ENCODE data around the gene ISG15. TPM values are rescaled to one million over a fixed set of nuclear protein-coding genes. Genes with fewer than 3 reads are reported as not detected.
"Not testable (repeated sequence)": the region's sequence is repeated elsewhere in the genome, so short reads cannot be mapped to it uniquely, and the experiment has no call there.

The ISG15 gene
- total RNA-seq, 1 experiment from 2014 or later = 63.1 TPM

- CTCF ChIA-PET = interaction anchor here (0.8 to 1.5 kb wide), 4 partner anchors 9 to 80 kb away, joined by 4 to 6 read pairs (median 5); no protein-coding TSS in a partner anchor
- no peak for DNase-seq
- Mint-ChIP-seq H3K4me3 (ENCODE audit: unreplicated experiment) (no peak overlapping the region), H3K27ac (ENCODE audit: unreplicated experiment) (no peak overlapping the region), H3K27me3 (ENCODE audit: insufficient read depth, unreplicated experiment) (no peaks in the 10 kb centered on the region), H3K36me3 (ENCODE audit: insufficient read depth, unreplicated experiment) (peaks cover 6% of the 10 kb centered on the region), H3K4me1 (ENCODE audit: low read depth, unreplicated experiment) (no peaks in the 10 kb centered on the region), H3K9me3 (ENCODE audit: unreplicated experiment) (no peaks in the 10 kb centered on the region)
- H3K27me3 ChIP-seq (replicated peaks; ENCODE audit: control insufficient read depth, insufficient read depth, low read length) = no peaks in the 10 kb centered on the region
- POLR2A ChIA-PET = interaction anchor here (0.6 to 1.3 kb wide), 2 partner anchors 18 to 41 kb away, joined by 5 to 8 read pairs; no protein-coding TSS in a partner anchor
- no peak for TF ChIP-seq CTCF (IDR thresholded peaks at IDR 0.05; ENCODE audit: insufficient read depth in 1 of 2, low read depth in 1 of 2, low read length in 1 of 2, severe bottlenecking in 1 of 2, unreplicated experiment in 1 of 2)
- BruUV-seq (replicated peaks) = no TSS peak
- intact Hi-C loops (cut with micrococcal nuclease; ENCODE audit: unreplicated experiment) = loop anchor here (2.0 to 5.0 kb wide), 2 partner anchors 78 to 306 kb away; no protein-coding TSS in a partner anchor
- no peaks in the 10 kb centered on the region for H3K4me1 ChIP-seq
- no peak overlapping the region for H3K4me3 ChIP-seq (ENCODE audit: low read depth, low read length)
- no peaks in the 10 kb centered on the region for H3K36me3 ChIP-seq (ENCODE audit: control insufficient read depth, insufficient read depth, low read length)
- H3K9me3 ChIP-seq = no peaks in the 10 kb centered on the region
Observed at GRCh38 chr1:984476-984814, 28.9 kb upstream of the ISG15 start.

- Mint-ChIP-seq H3K27ac (ENCODE audit: unreplicated experiment) (no peak overlapping the region), H3K4me3 (ENCODE audit: unreplicated experiment) (no peak overlapping the region), H3K9me3 (ENCODE audit: unreplicated experiment) (no peaks in the 10 kb centered on the region), H3K4me1 (ENCODE audit: low read depth, unreplicated experiment) (no peaks in the 10 kb centered on the region), H3K27me3 (ENCODE audit: insufficient read depth, unreplicated experiment) (no peaks in the 10 kb centered on the region), H3K36me3 (ENCODE audit: insufficient read depth, unreplicated experiment) (peaks cover 6% of the 10 kb centered on the region)
- TF ChIP-seq CTCF (IDR thresholded peaks at IDR 0.05; ENCODE audit: insufficient read depth in 1 of 2, low read depth in 1 of 2, low read length in 1 of 2, severe bottlenecking in 1 of 2, unreplicated experiment in 1 of 2) = no peak
- no peak overlapping the region for H3K4me3 ChIP-seq (ENCODE audit: low read depth, low read length)
- ChIA-PET CTCF (interaction anchor here (1.4 kb wide), 1 partner anchor 22 kb away, joined by 6 read pairs; no protein-coding TSS in a partner anchor), POLR2A (interaction anchor here (1.3 kb wide), 1 partner anchor 17 kb away, joined by 5 read pairs; no protein-coding TSS in a partner anchor)
- H3K36me3 ChIP-seq (ENCODE audit: control insufficient read depth, insufficient read depth, low read length) = no peaks in the 10 kb centered on the region
- intact Hi-C loops (cut with micrococcal nuclease; ENCODE audit: unreplicated experiment) = loop anchor here (2.0 kb wide), 1 partner anchor 306 kb away; no protein-coding TSS in a partner anchor
- H3K4me1 ChIP-seq = no peaks in the 10 kb centered on the region
- no TSS peak for BruUV-seq (replicated peaks)
- DNase-seq = no peak
- no peaks in the 10 kb centered on the region for H3K9me3 ChIP-seq
- no peaks in the 10 kb centered on the region for H3K27me3 ChIP-seq (replicated peaks; ENCODE audit: control insufficient read depth, insufficient read depth, low read length)
Observed at GRCh38 chr1:985126-985525, 28.2 kb upstream of the ISG15 start.

- H3K27me3 Mint-ChIP-seq (ENCODE audit: insufficient read depth, unreplicated experiment); H3K4me1 ChIP-seq; H3K27me3 ChIP-seq (replicated peaks; ENCODE audit: control insufficient read depth, insufficient read depth, low read length); H3K4me3 Mint-ChIP-seq (ENCODE audit: unreplicated experiment); BruUV-seq (replicated peaks); H3K4me3 ChIP-seq (ENCODE audit: low read depth, low read length); POLR2A ChIA-PET; CTCF ChIA-PET; DNase-seq; H3K27ac Mint-ChIP-seq (ENCODE audit: unreplicated experiment); H3K9me3 ChIP-seq; H3K4me1 Mint-ChIP-seq (ENCODE audit: low read depth, unreplicated experiment); H3K36me3 ChIP-seq (ENCODE audit: control insufficient read depth, insufficient read depth, low read length); H3K9me3 Mint-ChIP-seq (ENCODE audit: unreplicated experiment); intact Hi-C loops (cut with micrococcal nuclease; ENCODE audit: unreplicated experiment): not testable (repeated sequence)
- peaks cover 19% of the 10 kb centered on the region for H3K36me3 Mint-ChIP-seq (ENCODE audit: insufficient read depth, unreplicated experiment)
Observed at GRCh38 chr1:988061-988460, 25.2 kb upstream of the ISG15 start.

- POLR2A ChIA-PET = not testable (repeated sequence)
Observed at GRCh38 chr1:991275-991674, 22.0 kb upstream of the ISG15 start.

More at GRCh38 chr1:991275-991674, 22.0 kb upstream of the ISG15 start:
- DNase-seq; H3K4me3 Mint-ChIP-seq (ENCODE audit: unreplicated experiment); BruUV-seq (replicated peaks); H3K27ac Mint-ChIP-seq (ENCODE audit: unreplicated experiment); H3K4me3 ChIP-seq (ENCODE audit: low read depth, low read length); H3K4me1 ChIP-seq; H3K36me3 ChIP-seq (ENCODE audit: control insufficient read depth, insufficient read depth, low read length); H3K9me3 Mint-ChIP-seq (ENCODE audit: unreplicated experiment); H3K27me3 Mint-ChIP-seq (ENCODE audit: insufficient read depth, unreplicated experiment); H3K9me3 ChIP-seq; CTCF ChIA-PET; intact Hi-C loops (cut with micrococcal nuclease; ENCODE audit: unreplicated experiment); H3K27me3 ChIP-seq (replicated peaks; ENCODE audit: control insufficient read depth, insufficient read depth, low read length); H3K4me1 Mint-ChIP-seq (ENCODE audit: low read depth, unreplicated experiment): not testable (repeated sequence)
- peaks cover 35% of the 10 kb centered on the region for H3K36me3 Mint-ChIP-seq (ENCODE audit: insufficient read depth, unreplicated experiment)
